GM18951 (cell line): Measurements from ENCODE around the gene CEP85L.

Experiments
- POLR2A ChIP-seq: IDR thresholded peaks from 4 replicates; pipeline ENCODE4 v1.6.1; 2011; ENCODE audit warnings: mild to moderate bottlenecking; ENCODE audit not compliant: insufficient read length, insufficient read depth; ENCODE audit errors: extremely low read depth
- in situ Hi-C: fragments of 300-500 bp; cut with MboI; formaldehyde crosslinking; loops from one replicate; pipeline ENCODE4 v1.12.0; 2022; ENCODE audit warnings: low sequenced_read_pairs, mixed read lengths, inconsistent platforms; ENCODE audit not compliant: unreplicated experiment

The CEP85L gene

DNA sequence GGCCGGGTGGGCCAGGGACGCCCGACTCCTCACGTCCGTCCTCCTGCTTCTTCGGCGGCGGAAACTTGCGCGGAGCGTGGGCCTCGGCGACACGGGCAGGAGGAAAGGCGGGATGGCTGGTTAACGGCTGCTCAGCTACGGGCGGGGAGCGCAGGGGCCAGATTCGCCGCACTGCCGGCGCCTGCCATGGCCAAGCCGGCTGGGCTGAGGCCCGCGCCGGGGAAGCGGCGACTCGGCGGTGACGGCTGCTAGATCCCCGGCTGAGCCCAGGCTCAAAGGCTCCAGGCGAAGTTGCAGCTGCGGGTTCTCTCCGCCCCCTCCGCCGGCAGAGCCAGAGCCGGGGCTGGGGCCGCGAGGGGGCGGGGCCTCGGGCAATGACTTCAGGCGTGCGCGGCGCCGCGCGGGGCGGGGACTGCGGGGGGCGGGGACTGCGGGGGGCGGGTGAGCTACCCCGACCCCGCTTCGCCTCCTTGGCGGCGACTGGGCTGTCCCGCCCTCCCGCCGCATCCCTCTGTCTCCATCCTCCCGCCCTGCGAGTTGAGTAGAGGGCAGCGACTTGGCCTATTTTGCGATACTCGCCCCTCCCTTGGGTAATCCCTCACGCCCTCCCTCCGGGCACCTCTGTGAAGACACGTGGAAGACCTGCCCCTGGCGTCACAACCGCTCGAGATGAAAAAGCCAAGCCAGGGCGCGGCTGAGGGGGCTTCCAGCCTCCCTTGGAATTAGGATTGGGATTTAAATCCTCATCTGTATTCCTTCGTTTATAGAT, at the start of gene CEP85L:
Gene CEP85L (minus strand): TSS at position 310 of the 769 bp plus-strand sequence. CDS start 322 bp downstream, outside the sequence.
- TF ChIP-seq POLR2A: peak; percentile 72
- in situ Hi-C loops: no loop called here

DNA sequence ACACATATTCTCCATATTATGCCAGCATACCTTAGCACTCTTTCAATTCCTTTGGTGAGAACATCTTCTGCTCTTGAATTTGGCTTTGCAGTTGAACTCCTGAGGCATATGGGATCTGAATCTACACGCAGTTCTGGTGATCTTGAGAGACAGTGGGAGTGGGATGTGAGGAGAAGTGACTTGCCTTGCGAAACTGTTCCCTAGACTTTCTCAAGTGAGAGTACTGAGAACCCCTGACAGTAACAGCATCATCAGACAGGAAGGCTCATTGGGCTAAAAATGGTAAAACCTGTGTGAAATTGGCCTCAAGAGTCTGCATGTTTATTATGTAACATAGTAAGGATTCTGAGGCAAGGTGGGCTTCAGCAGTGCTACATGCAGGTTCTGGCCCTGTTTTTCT, 49.1 kb upstream of the CEP85L start:
- TF ChIP-seq POLR2A: no peak
- in situ Hi-C loops: no loop called here

DNA sequence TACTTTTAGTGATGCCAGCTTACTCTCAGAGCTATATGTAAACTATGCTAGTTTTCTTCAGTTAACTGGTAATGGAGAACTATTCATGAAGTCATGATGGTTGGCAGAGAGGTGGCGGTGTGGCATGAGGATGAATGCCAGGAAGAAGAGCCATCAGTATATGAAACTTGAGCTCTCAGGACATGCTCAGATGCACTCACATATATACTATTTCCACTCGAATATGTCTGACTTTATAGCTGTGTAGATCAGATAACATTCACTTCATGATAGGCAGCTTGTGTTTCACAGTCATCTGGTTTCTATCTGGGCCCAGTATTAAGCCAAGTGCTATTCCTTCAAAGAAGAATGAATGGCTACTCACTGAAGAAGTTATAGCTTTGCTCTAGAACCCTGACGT, 46.2 kb upstream of the CEP85L start:
- no peak for TF ChIP-seq POLR2A
- in situ Hi-C loops: no loop called here

DNA sequence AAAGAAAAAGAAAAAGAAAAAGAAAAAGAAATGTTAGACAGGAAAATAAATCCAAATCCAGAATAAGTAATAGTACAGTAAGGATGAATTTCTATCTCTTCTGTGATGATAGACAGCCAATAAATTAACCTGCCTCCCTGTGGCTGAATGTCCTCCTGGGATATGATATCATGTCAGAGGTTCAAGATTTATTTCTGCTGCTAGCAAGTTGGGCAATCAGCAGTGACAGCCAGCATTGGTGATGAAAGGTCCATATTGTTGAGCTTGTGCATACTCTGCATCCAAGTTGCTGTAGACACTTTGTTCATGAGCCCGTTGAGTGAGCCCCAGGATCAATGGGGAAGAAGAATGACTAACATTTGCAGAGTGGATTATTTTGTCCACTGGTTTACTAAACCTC, 44.9 kb upstream of the CEP85L start:
- in situ Hi-C loops: no loop called here
- no peak for TF ChIP-seq POLR2A

DNA sequence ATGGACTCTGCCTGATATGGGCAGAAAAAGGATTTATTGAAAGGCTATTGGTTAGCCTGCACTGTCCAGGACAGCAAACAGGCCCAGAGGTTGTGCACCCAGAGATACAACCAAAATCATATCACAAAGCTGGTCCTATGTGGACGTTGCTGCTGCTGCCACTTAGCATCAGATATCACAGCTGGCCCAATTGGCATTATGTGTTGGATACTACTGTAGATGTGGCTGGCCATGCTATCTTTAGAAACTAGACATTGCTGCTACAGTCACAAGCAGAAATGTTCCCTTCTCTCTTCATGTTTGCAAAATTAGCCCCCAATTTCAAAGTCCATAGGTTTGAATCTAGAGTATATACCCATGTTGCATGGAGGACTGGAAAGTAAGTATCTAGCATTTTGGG, 42.2 kb upstream of the CEP85L start:
- TF ChIP-seq POLR2A: no peak
- in situ Hi-C loops: no loop called here

DNA sequence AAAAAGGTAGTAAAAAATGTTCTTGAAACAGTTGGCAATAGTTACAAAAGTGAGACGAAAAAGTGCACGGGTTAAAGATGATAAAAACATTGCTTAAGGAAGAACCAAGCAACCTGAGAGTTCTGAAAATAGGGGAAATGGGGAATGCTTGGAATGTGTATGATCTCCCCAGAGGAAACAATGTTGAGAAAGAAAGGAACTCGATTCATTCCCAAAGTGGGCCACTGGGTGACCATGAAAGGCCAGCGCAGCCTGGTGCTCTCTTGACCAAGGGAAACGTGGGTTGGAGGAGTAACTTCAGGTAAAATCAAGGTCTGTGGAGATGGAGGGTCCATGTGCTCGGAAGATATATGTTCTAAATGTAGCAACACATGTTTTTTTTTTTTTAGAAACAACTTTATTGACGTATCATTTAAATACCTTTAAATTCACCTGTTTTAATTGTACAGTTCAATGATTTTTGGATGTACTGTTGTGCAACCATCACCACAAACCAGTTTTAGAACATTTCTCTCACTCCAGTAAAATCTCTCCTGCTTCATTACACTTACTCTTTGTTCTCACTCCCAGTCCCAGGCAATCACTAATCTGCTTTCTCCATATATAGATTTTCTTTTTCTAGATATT, 34.5 kb upstream of the CEP85L start:
- TF ChIP-seq POLR2A: no peak

DNA sequence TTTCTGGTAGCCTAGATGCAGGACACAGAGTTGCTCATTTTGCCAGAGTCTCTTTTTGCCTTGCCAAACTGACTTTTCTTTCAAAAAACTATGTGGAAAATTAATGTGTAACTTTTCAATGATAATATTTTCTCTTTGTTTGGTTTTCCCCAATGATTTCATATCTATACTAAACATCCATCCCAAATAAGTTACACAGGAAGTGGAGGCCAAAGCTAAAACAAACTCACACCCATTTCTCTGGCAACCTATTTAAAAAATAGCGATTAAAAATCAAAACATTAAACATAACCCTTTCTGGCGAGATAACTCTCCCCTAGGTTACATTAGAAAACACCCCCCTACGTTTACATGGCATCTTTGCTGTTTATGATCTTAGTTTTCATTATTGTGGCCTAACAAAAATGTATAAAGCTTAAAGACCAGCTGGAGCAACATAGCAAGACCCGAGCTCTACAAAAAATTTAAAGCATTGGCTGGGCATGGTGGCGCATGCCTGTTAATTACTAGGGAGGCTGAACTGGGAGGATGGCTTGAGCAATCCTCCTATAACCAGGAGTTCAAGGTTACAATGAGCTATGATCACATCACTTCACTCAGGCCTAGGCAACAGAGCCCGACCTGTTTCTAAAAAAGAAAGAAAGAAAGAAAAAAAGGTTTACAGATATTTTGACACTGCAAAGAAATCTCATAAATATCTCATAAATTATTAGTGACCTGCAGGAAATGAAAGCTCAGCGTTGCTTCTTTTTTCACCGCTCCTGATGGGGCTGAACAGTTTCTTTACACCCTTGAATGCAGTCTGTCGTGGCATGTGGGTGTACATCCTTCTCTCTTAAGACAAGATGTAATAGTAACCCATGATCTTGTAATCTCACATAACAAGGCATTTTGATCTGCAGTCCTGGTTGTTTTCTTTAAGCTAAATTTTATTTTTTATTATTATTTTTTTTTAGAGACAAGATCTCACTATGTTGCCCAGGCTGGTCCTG, 32.8 kb upstream of the CEP85L start:
- no peak for TF ChIP-seq POLR2A
- in situ Hi-C loops: no loop called here

More for the DNA sequence above, 34.5 kb upstream of the CEP85L start:
- in situ Hi-C loops: no loop called here

DNA sequence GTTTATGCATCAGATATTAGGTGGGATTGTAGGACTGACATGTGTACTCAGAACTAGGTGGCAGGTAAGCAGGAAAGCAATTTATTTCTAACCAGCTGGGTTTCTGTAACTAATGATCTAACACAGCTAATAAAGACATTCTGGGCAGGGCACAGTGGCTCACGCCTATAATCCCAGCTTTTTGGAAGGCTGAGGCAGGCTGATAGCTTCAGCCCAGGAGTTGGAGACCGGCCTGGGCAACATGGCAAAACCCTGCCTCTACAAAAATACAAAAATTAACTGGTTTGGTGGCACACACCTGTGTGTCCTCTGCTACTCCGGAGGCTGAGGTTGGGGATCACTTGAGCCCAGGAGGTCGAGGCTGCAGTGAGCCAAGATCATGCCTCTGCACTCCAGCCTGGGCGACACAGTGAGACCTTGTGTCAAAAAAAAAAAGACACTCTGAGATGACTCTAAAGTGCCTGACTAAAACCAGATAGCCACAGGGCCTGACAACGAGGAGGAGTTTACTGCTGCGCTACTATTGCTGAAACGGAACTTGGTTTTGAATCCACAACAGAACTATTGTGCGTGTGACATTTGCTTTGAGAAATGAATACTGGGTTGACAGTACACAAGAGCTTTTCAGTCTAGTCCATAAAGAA, 29.2 kb upstream of the CEP85L start:
- in situ Hi-C loops: no loop called here
- TF ChIP-seq POLR2A: no peak

DNA sequence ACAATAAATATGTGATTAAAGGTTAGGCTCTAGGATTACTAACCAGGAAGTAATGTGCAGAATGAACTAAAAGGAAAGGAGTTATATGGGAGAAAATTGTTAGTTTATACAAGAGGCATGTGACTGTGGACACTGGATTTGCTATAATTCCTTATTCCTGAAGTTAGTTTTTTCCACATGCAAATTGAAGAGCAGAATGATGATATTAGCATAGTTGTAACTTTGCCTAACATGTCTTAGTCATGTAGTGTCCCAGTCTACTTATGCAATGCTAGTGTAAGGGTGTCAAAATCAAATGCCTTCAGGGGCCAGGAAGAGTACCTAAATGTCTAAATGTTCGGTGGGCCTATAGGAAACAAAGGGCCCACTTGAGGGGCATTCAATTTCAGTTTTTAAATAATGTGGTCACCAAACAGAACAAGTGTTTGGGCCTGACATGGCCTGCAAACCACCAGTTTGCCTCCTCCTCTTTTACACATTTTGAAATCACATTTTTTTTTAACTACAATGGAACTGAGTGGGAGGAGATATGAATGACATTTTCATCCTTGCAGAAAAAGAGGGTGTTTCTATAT, 28.0 kb upstream of the CEP85L start:
- in situ Hi-C loops: no loop called here
- no peak for TF ChIP-seq POLR2A

DNA sequence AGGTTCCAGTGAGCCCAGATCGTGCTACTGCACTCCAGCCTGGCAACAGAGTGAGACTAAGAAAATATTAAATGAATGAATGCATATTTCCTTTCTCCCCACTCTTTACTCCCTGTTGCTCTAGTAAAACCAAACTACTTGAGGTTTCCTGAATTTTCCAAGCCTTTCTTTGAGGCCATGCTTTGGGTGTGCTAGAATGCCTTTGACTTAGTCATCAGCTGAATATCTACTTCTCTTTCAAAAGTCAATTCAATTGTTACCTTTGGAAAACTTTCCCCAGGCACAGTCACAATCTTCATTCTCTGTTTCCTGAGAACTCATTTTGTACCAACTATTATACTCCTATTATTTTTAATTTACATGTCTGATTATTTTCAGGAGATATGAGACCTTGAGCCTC, 27.5 kb upstream of the CEP85L start:
- in situ Hi-C loops: no loop called here
- TF ChIP-seq POLR2A: no peak

DNA sequence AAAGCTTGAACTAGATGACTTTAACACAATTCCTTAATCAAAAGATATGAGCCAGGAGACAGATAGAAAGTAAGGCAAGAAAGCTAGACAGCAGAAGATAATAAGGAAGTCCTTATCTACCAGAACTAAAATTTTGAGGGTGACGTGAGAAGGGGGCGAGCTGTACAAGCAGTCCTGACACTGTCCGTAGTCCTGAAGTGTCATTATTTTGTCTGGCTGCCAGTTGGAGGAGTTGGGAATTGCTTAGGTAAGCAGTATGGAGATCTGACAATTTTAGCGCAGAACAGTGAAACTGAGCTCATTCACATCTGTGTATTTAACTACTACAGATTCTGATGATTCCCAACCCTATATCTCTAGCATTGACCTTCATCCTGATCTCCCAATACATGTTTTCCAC, 25.8 kb upstream of the CEP85L start:
- TF ChIP-seq POLR2A: no peak
- in situ Hi-C loops: no loop called here

DNA sequence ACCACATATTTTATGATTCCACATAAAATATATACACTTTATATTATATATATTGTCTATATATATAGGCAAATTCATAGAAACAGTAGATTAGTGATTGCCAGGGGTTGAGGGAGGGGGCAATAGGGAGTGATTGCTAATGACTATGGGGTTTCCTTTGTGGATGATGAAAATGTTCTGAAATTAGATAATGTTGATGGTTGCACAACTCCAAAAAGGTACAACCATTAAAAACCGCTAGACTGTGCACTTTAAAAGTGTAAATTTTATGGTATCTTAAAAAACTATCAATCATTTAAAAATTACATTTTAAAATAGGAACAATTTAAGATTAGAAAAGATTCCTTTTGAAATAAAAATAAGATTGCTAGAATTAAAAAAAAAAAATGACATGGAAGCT, 23.8 kb upstream of the CEP85L start:
- no peak for TF ChIP-seq POLR2A
- in situ Hi-C loops: no loop called here
